GM18951 (cell line): ENCODE measurements around the gene FMC1.
A peak's percentile ranks its signal among the peaks of the same experiment; 100 is the strongest.
"Not testable (repeated sequence)": the region's sequence is repeated elsewhere in the genome, so short reads cannot be mapped to it uniquely, and the experiment has no call there.

Source experiments
- POLR2A ChIP-seq: IDR thresholded peaks from 4 replicates; pipeline ENCODE4 v1.6.1; 2011; ENCODE audit warnings: mild to moderate bottlenecking; ENCODE audit not compliant: insufficient read length, insufficient read depth; ENCODE audit errors: extremely low read depth
- in situ Hi-C: fragments of 300-500 bp; cut with MboI; formaldehyde crosslinking; loops from one replicate; pipeline ENCODE4 v1.12.0; 2022; ENCODE audit warnings: low sequenced_read_pairs, mixed read lengths, inconsistent platforms; ENCODE audit not compliant: unreplicated experiment

FMC1 gene, protein sequence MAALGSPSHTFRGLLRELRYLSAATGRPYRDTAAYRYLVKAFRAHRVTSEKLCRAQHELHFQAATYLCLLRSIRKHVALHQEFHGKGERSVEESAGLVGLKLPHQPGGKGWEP

DNA sequence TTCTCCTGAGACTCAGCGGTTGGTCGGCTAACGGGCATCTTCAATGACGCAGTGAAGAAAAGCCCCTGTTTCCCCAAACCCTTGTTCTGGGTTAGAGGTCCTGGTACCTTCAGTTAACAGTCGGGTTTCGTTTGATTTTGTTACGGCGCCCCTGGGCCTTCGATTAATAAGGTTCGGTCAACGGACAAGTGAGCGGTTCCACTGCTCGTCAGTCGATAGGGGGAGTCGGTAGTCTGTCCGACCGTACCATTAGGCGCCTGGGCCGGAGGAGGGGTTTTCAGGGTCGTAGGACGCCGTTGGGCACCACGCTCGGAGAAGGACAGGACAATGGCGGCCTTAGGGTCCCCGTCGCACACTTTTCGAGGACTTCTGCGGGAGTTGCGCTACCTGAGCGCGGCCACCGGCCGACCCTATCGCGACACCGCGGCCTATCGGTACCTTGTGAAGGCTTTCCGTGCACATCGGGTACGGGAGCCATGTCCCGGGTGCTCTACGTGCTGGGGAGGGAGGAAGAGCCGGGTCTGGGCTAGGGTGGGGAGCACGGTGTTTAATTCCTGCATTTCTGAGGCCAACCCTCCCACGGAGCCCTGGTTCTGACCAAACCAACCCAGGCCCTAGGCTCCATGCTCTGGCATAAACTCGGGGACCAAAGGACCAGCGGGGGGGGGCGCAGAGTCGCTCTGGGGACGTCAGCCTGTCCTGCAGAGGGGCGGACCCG, at the start of gene FMC1:
FMC1 (plus strand) TSS at position 280 of the 718 bp plus-strand sequence; CDS start at position 328, 48 bp downstream.
- peak; percentile 59 for TF ChIP-seq POLR2A
- in situ Hi-C loops, result no loop called here

DNA sequence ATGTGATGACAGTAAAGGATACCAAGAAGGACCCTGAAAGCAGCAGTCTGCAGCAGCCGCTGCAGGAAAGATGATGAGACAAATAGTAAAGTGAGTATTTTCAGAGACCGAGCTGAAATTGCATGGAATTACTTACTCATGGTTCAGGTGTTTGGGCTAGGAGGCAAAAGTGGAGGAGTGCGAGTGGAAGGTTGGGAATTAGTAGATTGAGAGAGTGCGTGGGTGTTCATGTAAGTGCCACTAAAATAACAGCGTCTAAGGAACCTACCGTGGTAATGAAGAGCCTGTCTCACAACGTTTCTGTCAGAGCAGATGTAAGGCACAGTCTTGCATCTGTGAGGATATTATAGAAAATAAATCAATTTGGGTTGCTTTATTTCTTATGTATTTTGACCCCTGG, 48.3 kb upstream of the FMC1 start:
- in situ Hi-C loops, result no loop called here
- no peak for TF ChIP-seq POLR2A

DNA sequence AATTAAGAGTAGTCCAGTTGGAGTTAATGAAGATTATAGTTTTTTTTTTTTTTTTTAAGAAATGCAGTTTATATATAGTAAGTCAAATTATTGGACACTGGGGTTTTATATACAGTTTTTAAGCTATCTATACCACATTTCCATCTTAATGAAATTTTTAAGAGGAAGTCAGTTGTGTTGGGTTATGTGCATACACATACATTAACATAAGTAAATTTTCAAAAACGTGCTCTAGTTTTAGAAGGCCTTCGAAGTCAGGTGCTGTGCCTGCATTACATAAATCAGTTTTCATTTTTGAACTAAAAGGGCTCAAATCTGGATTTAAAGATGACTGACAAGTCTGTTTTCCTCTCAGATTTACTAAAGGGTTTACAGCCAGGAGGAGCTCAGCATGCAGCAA, 47.6 kb upstream of the FMC1 start:
- in situ Hi-C loops, result no loop called here
- no peak for TF ChIP-seq POLR2A

DNA sequence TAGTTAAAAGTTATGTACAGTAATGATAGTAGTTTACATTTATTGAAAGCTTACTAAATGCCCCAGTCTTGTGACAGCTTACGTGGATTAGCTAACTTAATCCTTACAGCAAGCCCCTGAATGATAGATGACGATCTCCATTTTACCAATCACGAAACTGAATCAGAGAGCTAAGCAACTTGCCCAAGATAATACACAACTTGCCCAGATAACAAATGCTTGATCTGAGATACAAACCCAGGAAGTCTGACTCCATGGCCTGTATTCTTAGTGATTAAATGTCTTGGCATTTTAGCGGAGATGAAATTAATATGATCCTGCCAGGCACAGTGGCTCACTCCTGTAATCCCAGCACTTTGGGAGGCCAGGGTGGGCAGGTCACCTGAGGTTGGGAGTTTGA, 46.9 kb upstream of the FMC1 start:
- in situ Hi-C loops, result no loop called here
- no peak for TF ChIP-seq POLR2A

DNA sequence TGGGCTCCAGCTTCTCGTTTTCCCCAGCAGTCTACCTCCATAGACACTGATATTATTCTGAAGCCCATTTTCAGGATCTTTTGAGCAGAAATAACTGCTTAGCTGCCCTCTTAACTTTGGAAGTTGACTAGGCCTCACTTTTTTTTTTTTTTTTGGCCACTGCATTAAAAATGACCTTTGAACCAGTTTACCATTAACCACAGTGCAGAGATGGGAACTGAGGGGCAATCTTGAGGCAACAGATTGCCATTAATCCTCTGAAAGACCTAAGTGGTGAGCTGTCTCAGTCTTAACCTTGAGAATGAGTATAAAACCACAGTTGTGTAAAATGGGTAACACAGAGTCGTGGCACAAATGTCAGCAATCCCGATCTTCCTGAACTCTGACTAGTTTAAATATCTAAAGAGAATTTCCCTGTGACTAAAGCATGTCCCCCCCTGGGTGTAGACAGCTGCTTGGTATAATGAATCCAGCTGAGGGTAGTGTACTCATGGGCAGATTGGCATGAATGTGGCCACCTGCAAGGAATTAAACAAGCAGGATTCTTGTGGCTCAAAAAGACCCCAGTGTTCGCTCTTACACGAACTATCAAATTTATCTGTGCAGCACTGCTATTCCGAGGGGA, 46.1 kb upstream of the FMC1 start:
- TF ChIP-seq POLR2A, result no peak
- in situ Hi-C loops, result no loop called here

DNA sequence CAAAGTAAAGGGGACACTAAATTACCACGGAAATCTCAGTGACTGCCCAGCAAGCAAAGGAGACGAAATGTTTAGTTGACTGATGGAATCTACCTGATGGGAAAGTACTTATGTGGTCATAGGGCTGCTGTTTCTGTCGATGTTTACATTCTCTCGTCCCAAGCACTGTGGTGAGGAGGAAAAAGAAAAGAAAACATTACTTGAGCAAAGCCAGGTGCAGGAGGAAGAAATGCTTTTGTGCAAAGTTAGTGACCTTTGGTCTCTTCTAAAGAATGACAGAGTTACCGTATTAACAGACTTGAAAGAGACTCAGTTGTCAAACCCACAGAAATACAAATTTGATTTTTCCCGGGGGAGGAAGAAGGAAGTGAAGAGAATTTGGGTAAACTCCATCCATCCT, 43.3 kb upstream of the FMC1 start:
- in situ Hi-C loops, result no loop called here
- no peak for TF ChIP-seq POLR2A

DNA sequence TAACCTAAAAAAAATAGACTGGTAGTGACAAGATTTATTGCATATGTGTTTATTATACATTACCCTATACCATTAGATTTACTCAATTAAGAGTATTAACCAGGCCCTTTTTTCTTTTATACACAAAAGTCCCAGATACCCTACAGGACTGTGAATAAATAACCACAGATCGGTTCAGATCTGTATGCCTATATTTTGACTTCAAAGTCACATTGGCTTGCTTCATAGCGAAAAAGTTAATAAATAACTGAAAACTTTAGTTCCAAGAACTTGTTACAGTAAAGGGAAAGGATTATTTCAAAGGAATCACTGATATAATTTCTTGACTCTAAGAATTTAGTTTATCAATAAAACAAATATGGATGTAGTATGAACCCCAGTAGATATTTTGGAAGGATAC, 41.8 kb upstream of the FMC1 start:
- in situ Hi-C loops, result no loop called here
- TF ChIP-seq POLR2A, result no peak

DNA sequence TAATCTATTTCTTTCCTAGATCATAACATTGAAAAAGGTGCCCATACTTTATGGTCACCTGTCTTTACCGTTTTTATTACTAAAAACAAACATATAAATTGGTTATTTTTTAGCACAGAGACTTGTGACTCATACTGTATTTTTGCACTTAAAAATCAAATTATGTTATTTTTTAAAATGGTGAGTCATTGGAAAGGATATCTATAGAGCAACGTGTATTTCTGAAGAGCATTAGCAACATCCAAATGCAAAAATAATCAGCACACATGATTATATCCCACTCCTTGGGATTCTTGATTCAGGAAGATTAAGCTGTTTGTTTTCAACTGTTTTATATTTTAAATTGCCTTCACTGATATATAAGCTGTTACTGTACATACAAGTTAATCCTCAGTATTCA, 40.7 kb upstream of the FMC1 start:
- TF ChIP-seq POLR2A, result no peak
- in situ Hi-C loops, result no loop called here

DNA sequence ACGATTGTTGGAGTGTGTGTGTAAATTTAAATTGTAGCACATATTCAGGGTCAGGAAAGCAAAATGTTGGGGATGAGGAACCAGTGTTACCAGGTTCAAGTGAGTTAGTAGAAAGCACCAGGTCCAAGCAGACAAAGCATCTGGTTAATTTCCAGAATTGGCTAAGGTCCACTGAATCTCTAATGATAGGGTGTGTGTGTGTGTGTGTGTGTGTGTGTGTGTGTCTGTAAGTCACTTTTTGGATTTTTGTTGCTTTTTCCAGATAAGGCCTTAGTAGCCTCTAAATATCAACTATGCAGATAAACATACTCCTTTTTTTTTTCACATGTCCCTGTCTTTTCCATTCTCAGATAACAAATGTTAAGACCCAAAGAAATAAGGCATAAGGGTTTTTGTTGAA, 36.6 kb upstream of the FMC1 start:
- in situ Hi-C loops, result no loop called here
- TF ChIP-seq POLR2A, result no peak

DNA sequence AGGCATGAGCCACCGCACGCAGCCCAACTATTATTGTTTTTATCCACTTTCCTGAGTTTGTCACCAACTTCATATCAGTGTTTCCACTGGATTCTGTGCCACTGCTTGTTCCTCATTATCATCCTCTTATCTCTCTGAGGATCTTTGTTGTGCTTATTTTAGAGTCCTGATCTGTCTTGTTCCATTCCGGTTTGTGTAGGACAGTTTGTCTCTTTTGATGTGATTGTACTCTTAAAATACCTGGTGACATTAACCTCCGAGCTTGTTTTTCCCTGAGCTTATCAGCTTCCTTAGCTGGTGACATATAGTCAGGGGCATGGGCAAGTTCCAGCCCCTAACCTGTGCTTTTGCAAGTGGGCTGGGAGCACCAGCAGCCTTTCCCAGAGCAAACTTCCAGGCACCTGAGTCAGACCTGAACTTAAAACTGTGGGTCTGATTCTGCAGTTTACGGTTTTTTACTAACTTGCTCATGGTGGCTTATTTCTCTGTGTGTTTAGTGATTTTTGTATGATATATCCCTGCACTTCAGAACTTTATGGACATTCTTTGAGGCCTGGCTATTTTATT, 23.1 kb upstream of the FMC1 start:
- in situ Hi-C loops, result no loop called here
- TF ChIP-seq POLR2A, result no peak

DNA sequence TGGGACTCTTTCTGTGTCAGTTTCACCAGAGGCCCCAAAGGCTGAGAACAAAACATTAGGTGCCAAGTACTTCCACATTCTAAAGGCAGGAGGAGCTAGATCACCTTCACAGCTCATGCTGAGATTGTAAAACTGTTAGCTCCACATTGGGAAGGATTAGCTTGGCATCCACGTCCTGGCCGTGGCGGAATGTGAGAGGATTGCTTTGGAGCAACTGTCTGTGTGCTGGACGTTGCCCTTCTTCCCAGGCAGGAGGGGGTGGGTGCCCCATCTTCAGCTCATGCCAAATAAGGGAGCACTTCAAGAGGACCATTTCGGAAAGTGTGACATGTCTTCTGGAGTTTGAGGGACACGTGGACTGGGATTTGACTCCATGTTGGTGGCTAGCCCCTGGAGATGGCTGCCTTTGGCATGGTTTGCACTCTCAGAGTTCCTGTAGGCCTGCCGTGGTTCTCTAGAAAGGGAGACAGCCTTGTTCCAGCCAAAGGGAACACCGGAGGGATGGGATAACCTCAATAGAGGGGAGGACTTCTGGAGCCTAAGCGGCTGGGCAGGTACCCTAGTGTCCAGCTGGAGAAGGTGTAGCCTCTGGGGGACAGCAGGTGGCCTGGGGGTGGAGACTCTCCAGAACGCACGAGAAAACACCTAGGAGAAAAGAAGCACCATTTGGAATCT, 19.9 kb upstream of the FMC1 start:
- TF ChIP-seq POLR2A, result no peak
- in situ Hi-C loops, result no loop called here

DNA sequence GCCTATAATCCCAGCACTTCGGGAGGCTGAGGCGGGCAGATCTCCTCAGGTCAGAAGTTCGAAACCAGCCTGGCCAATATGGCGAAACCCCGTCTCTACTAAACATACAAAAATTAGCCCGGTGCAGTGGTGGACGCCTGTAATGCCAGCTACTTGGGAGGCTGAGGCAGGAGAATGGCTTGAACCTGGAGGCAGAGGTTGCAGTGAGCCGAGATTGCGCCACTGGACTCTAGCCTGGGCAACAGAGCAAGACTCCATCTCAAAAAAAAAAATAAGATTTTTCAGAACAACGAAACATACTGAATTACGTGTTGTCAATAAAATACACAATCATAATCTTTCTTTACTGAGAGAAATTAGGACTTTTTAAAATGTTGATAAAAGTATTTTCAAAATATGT, 16.4 kb upstream of the FMC1 start:
- in situ Hi-C loops, result not testable (repeated sequence)

DNA sequence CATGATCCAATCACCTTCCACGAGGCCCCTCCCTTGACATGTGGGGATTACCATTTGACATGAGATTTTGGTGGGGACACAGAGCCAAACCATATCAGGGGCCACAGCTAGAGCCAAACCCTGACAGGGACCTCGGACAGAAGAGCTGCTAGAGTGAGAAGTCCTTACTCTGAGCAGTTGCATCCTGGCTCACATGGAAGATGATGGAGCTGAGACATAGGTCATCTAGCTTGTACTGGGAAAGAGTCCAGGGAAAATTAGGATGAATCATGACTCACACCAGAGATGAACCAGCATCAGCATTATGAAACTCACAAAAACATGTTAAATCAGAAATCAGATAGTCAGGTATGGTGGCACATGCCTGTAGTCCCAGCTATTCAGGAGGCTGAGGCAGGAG, 12.8 kb upstream of the FMC1 start:
- no peak for TF ChIP-seq POLR2A
- in situ Hi-C loops, result no loop called here
